ENCODE measurements around the gene MYOCD. TPM values are rescaled to one million over a fixed set of nuclear protein-coding genes. Genes with fewer than 3 reads are reported as not detected.
A peak's percentile ranks its signal among the peaks of the same experiment; 100 is the strongest.

The MYOCD gene, protein sequence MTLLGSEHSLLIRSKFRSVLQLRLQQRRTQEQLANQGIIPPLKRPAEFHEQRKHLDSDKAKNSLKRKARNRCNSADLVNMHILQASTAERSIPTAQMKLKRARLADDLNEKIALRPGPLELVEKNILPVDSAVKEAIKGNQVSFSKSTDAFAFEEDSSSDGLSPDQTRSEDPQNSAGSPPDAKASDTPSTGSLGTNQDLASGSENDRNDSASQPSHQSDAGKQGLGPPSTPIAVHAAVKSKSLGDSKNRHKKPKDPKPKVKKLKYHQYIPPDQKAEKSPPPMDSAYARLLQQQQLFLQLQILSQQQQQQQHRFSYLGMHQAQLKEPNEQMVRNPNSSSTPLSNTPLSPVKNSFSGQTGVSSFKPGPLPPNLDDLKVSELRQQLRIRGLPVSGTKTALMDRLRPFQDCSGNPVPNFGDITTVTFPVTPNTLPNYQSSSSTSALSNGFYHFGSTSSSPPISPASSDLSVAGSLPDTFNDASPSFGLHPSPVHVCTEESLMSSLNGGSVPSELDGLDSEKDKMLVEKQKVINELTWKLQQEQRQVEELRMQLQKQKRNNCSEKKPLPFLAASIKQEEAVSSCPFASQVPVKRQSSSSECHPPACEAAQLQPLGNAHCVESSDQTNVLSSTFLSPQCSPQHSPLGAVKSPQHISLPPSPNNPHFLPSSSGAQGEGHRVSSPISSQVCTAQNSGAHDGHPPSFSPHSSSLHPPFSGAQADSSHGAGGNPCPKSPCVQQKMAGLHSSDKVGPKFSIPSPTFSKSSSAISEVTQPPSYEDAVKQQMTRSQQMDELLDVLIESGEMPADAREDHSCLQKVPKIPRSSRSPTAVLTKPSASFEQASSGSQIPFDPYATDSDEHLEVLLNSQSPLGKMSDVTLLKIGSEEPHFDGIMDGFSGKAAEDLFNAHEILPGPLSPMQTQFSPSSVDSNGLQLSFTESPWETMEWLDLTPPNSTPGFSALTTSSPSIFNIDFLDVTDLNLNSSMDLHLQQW
- total RNA-seq (100 to 1,000 TPM; 108 to 168 (median 120) TPM), polyA plus RNA-seq (1 to 10 TPM in 1 of 3 donors, under 1 TPM in 2; 0.46 to 5.9 (median 0.60) TPM)

DNA sequence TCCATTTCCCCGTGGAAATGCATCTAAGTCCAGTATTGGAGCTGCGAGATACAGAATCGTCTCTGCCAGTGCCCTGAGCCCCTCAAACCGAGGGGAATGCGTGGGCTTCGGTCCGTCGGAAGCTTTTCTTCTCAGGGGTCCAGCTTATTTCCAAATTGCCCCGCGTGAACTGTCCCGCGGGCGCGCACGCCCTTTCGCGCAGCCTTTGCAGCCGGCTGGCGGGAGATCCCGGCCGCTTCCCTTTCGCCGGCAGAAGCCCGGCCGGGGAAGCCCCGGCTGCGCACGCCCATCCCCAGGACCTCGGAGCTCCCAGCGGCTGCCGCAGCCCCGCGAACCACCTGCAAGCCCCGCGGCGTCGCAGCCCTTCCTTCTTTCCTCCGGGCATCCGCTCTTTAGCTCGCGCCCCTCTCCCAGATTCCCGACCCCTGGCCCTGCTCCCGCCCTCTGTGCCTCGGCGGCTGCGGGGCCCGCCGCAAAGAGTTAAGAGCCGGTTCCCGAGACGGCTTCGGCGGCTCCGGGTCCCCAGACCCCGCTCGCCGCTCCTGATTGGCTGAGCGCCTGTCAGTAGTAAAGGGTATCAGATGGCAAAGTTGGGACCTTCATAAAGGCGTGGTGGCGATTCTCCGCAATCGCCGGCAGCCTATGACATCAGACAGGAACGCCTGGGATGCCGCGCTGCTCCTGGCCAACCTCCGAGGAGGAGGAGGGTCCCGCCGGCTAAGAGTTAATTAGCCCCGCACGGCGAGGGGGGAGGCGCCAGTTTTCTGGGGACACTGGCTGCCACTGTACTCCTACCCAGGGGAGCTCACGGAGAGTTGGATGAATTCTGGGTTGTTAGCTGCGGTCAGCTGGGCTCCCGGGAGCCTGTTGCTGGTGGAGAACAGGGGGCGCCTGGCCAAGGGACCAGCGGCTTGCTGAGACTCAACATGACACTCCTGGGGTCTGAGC is at the start of gene MYOCD:
Gene MYOCD, plus strand, starts transcription at position 628 of the 948 bp plus-strand sequence. Its CDS starts 299 bp downstream, at position 927.
- no peaks in the 10 kb centered on the region for H3K36me3 ChIP-seq
- no peaks in the 10 kb centered on the region for H3K9me3 ChIP-seq
- peak within 1 kb of the TSS; percentile 68 to 87 (median 74) for H3K4me3 ChIP-seq
- peaks cover 0 to 43% (median 19%) of the 10 kb centered on the region in 4 donors for H3K4me1 ChIP-seq
- peak; percentile 81 for DNase-seq
- TF ChIP-seq POLR2AphosphoS5 (IDR thresholded peaks at IDR 0.05), result peak; percentile 27 to 68 (median 50)
- TF ChIP-seq EP300 (IDR thresholded peaks at IDR 0.05), result no peak
- no peak for TF ChIP-seq CTCF (IDR thresholded peaks at IDR 0.05)
- H3K27ac ChIP-seq, result peak within 1 kb of the TSS; percentile 88 to 97 (median 92)
- WGBS, 2 donors, result 1 to 2% methylated on average over 78 of the region's 78 CpGs
- intact Hi-C loops (cut with DNase I), result loop anchor here (1.0 to 2.0 kb wide), 6 partner anchors 77 to 434 kb away; no protein-coding TSS in a partner anchor
- H3K27me3 ChIP-seq, result peaks cover 0 to 4% (median 0%) of the 10 kb centered on the region in 3 donors

DNA sequence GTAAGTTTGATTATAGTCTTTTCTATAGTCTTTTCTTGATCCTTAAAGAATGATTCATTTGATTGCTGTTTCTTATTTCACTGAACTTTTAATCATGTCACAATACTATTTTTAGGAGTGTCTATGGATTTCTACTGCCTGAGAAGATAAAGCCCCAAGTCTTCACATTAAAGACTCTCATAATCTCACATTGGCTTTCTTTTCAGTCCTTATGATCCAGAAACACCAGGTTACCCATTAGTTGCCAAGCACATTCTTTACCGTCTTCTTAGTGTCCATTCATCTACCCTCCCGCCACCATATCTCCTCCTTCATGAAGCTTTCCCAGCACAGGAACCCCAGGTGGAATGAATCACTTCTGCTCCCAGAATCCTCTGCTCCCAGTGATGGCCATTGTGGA is 49.5 kb upstream of the MYOCD start:
- no peak for DNase-seq
- WGBS, 2 donors, result 92 to 99% methylated on average over 2 of the region's 2 CpGs
- Histone ChIP-seq H3K36me3 (no peaks in the 10 kb centered on the region), H3K4me3 (no peak overlapping the region), H3K4me1 (no peaks in the 10 kb centered on the region), H3K27ac (no peak overlapping the region), H3K9me3 (no peaks in the 10 kb centered on the region), H3K27me3 (no peaks in the 10 kb centered on the region)
- TF ChIP-seq POLR2A (IDR thresholded peaks at IDR 0.05) (no peak), EP300 (IDR thresholded peaks at IDR 0.05) (no peak), CTCF (IDR thresholded peaks at IDR 0.05) (no peak), POLR2AphosphoS5 (IDR thresholded peaks at IDR 0.05) (no peak)
- intact Hi-C loops (cut with DNase I), result no loop called here

DNA sequence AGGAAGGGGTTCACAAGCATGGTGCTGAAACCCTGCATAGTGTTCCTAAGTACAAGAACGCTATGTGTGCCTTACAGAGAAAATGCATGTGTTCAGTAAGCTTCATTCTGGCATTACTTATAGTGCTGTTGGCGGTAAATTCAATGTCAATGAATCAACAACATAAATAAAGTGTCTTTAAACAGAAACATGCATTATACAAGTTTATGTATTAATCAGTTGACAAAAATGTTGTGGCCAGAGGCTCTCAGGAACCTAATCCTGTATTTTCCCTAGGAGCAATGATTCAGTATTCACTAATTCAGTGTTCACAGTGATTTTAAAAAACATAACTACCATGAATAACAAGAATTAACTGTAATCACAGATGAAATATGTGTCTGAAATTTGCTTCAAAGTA is 47.1 kb upstream of the MYOCD start:
- peaks cover 0 to 4% (median 0%) of the 10 kb centered on the region in 4 donors for H3K4me1 ChIP-seq
- TF ChIP-seq EP300 (IDR thresholded peaks at IDR 0.05) (no peak), POLR2AphosphoS5 (IDR thresholded peaks at IDR 0.05) (no peak), POLR2A (IDR thresholded peaks at IDR 0.05) (no peak), CTCF (IDR thresholded peaks at IDR 0.05) (no peak)
- no peaks in the 10 kb centered on the region for H3K9me3 ChIP-seq
- no peak overlapping the region for H3K4me3 ChIP-seq
- no peak for DNase-seq
- H3K36me3 ChIP-seq, result no peaks in the 10 kb centered on the region
- intact Hi-C loops (cut with DNase I), result no loop called here
- H3K27ac ChIP-seq, result no peak overlapping the region
- WGBS, 2 donors, result 89 to 90% methylated on average over 2 of the region's 2 CpGs
- no peaks in the 10 kb centered on the region for H3K27me3 ChIP-seq

Data from sigmoid colon (tissue), 7 donors.